ENCODE measurements around the gene CNGA3. TPM values are rescaled to one million over a fixed set of nuclear protein-coding genes. Genes with fewer than 3 reads are reported as not detected.

The CNGA3 gene
- total and polyA plus RNA-seq, 2 of the 8 experiments (the other 6 are each of a cell fraction or from before 2014, with no cell fraction given) = 0.02 TPM; not detected in 1

GRCh38 chr2:98329549-98329948 is 16.7 kb upstream of the CNGA3 start:
- H3K4ac ChIP-seq (replicated peaks; ENCODE audit: insufficient read length, low read depth, low read length) = no peak overlapping the region
- H2BK5ac ChIP-seq (ENCODE audit: low read depth, low read length) = no peak overlapping the region
- no peak overlapping the region for H2AK5ac ChIP-seq (ENCODE audit: low read depth, low read length)
- peaks cover 3% of the 10 kb centered on the region; the same call in 1 of the 2 replicates for H3K23me2 ChIP-seq (ENCODE audit: low read depth, low read length)
- H3K36me3 ChIP-seq (ENCODE audit: control insufficient read depth in 2 of 4, insufficient read depth in 4 of 4, low read length in 3 of 4) = no peaks in the 10 kb centered on the region
- peaks cover 4 to 10% (median 8%) of the 10 kb centered on the region in 4 experiments; a peak in 6 of 7 replicates for H3K4me1 ChIP-seq (replicated peaks in 1 of 4; ENCODE audit: control insufficient read depth in 3 of 4, insufficient read depth in 4 of 4, low read length in 3 of 4)
- no peak overlapping the region for H2BK120ac ChIP-seq (replicated peaks; ENCODE audit: low read depth, low read length)
- peaks cover 3 to 8% of the 10 kb centered on the region in 2 experiments; a peak in 1 of 4 replicates for H3K9me3 ChIP-seq (ENCODE audit: insufficient read depth in 2 of 2, low read depth in 1 of 2, low read length in 1 of 2)
- no peaks in the 10 kb centered on the region for H3K79me1 ChIP-seq (ENCODE audit: low read depth, low read length)
- no peak overlapping the region for H3K18ac ChIP-seq (ENCODE audit: extremely low read depth, low read length)
- no peak overlapping the region for H4K91ac ChIP-seq (replicated peaks; ENCODE audit: insufficient read length, low read length)
- H4K20me1 ChIP-seq (replicated peaks in 1 of 2; ENCODE audit: control insufficient read depth in 1 of 2, insufficient read depth in 2 of 2, low read length in 2 of 2) = no peaks in the 10 kb centered on the region
- H2BK20ac ChIP-seq (ENCODE audit: low read length) = no peak overlapping the region
- no peak overlapping the region for H3K4me2 ChIP-seq (ENCODE audit: insufficient read depth in 1 of 2, low read depth in 2 of 2, low read length in 2 of 2)
- H3K79me2 ChIP-seq (ENCODE audit: control insufficient read depth in 1 of 2, insufficient read depth in 2 of 2, low read length in 2 of 2) = no peaks in the 10 kb centered on the region
- H3K23ac ChIP-seq (ENCODE audit: insufficient read length) = no peak overlapping the region
- H3K9ac ChIP-seq (replicated peaks in 1 of 4; ENCODE audit: extremely low read depth in 1 of 4, low read depth in 3 of 4, low read length in 3 of 4) = no peak overlapping the region
- H2BK15ac ChIP-seq (ENCODE audit: low read length) = no peak overlapping the region
- ChIA-PET POLR2A (ENCODE audit: partially characterized antibody) (no interaction called here), CTCF (ENCODE audit: partially characterized antibody) (no interaction called here)
- no peak overlapping the region for H3K4me3 ChIP-seq (ENCODE audit: extremely low read depth in 1 of 4, insufficient read depth in 2 of 4, low read depth in 3 of 4, low read length in 4 of 4)
- peaks cover 0 to 2% (median under 1%) of the 10 kb centered on the region in 4 experiments; a peak in 3 of 7 replicates for H3K27me3 ChIP-seq (replicated peaks in 1 of 4; ENCODE audit: control insufficient read depth in 3 of 4, extremely low read depth in 1 of 4, insufficient read depth in 3 of 4, low read length in 3 of 4)
- FAIRE-seq = no peak
- no peak overlapping the region for H4K8ac ChIP-seq (ENCODE audit: extremely low read depth, insufficient read depth, low read length)
- no peak overlapping the region for H3K27ac ChIP-seq (ENCODE audit: low read depth, low read length)
- DNase-seq (ENCODE audit: low read depth in 1 of 2, low spot score in 2 of 2) = no peak
- no peak overlapping the region for H3K14ac ChIP-seq (ENCODE audit: insufficient read length)
- H2BK12ac ChIP-seq (ENCODE audit: low read depth, low read length) = no peak overlapping the region
- H4K5ac ChIP-seq (ENCODE audit: insufficient read length, low read depth, low read length) = no peak overlapping the region
- no peak overlapping the region for H2AFZ ChIP-seq (ENCODE audit: low read length)
- 91% methylated on average over 4 of the region's 4 CpGs; no CpG with 5 or more reads in 1 of the 2 experiments for WGBS, 2 experiments (ENCODE audit: extremely low coverage in 1 of 2, insufficient coverage in 1 of 2, insufficient read length in 1 of 2, insufficient replicate concordance in 2 of 2, low coverage in 1 of 2, low lambda C conversion rate in 2 of 2, missing lambda C conversion rate in 1 of 2)
- no peak overlapping the region for H3K56ac ChIP-seq (replicated peaks; ENCODE audit: insufficient read length, low read depth, low read length)
- TF ChIP-seq HDAC2 (IDR thresholded peaks at IDR 0.05; ENCODE audit: borderline replicate concordance in 1 of 2, low read depth in 2 of 2, low read length in 2 of 2) = no peak
- no peak for TF ChIP-seq TCF12 (IDR thresholded peaks at IDR 0.05; ENCODE audit: low read depth, low read length)
- TF ChIP-seq ATF2 (IDR thresholded peaks at IDR 0.05; ENCODE audit: low read length) = no peak
- TF ChIP-seq POU5F1 (IDR thresholded peaks at IDR 0.05; ENCODE audit: low read depth, low read length) = no peak
- no peak for TF ChIP-seq POLR2AphosphoS5 (IDR thresholded peaks at IDR 0.05; ENCODE audit: low read depth, low read length)
- TF ChIP-seq TAF7 (optimal IDR thresholded peaks at IDR 0.05; ENCODE audit: borderline replicate concordance, low read depth, low read length) = no peak
